Superior temporal gyrus (tissue), 1 donor: ENCODE data around the gene RHOH.

ENCODE experiments used
- DNase-seq: peaks from one replicate; pipeline ENCODE4 v3.0.0-alpha.2; 2016; ENCODE audit errors: extremely low spot score

Gene RHOH

DNA sequence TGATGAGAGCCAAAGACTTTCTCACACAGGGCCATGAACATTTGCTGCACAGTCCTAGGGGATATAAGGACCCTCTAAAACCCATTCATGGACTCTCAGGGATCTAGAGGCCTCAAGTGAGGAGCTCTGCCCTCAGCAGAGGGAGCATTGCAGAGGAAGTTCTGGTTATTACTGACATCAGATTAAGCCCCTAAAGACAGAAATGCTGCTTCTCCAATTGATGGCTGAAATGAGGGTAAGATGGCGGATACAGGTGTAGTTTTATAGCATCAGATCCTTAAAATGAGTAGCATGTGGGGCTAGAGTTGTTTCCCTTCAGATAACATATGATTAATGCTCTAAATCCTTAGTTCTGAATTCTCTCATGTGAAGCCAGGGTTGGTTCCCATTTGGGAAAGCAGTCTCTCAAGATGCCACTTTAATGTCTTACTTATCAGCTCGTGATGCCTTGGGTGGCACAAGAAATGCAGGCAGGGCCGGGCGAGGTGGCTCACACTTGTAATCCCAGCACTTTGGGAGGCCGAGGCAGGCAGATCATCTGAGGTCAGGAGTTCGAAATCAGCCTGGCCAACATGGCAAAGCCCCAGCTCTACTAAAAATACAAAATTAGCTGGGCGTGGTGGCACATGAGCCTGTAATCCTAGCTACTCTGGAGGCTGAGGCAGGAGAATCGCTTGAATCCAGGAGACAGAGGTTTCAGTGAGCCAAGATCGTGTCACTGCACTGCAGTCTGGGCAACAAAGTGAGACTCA, 7.9 kb downstream of the RHOH start:
- DNase-seq = no peak

DNA sequence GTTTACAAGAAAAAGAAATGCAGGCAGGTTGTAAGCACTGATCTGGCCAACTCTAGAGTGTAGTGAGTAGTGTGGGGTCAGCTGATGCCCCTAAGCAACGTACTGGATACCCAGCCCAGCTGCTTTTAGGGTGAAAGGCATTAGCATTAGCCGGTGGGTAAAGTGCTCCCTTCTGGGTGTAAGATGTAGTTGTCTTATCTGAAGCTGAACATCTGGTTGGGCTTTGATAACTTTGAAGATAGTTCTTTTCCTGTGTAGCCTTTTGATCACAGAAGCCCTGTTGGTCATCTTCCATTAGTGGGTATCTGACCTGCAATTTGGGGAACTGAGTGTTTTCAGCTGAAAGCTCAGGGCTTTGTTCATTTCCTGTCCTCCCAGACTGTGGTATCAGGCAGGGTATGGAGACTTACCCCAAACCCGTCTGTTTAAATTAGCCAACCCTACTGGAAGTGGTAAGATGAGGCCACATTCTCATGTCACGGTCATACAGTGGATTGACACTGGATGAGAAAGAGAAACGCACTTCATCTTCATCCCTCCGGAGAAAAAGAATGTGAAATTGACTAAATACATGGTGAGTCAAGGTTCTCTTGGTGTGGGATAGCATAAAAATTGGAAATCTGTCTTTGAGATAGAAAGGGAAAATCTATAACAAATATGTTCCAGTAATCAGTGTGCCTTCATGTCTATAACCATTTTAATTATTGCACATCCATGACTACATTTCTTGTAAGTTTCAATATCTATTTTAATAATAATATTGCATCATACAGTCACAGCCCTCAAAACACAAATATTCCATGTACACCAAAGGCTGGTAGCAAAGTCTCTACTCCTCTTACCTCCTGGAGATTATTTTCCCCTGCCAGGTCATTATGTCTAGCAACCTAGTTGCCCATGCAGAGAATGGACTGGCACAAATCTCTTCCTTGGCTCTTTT, 8.7 kb downstream of the RHOH start:
- DNase-seq = no peak

DNA sequence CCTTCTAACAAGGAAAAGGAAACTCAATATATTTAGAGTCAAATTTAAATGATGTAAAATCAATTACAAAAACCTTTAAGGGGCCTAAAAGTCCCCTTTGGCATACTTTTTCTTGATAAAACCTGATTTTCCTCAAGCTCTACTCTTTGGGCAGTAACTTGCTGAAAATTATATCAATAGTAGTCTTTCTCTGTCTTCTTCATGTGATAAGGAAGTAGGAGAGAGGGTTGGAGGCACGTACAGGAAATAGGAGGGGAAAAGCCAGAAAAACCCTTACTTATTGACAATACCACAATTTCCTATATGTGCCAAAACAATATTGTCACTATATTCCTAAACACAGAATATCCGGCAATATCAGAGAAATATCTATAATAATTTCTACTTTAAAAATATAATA, 9.6 kb downstream of the RHOH start:
- no peak for DNase-seq

DNA sequence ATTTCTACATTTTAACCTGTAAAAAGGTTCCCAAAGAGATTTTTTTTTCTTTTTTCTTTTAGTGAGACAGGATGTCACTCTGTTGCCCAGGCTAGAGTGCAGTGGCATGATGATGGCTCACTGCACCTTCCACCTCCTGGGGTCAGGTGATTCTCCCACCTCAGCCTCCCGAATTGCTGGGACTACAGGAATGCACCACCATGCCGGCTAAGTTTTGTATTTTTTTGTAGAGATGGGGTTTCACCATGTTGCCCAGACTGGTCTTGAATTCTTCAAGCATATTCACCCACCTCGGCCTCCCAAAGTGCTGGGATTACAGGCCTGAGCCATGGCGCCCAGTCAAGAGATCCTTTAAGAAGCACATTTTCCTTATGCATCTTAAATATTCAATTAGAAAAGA, 12.6 kb downstream of the RHOH start:
- no peak for DNase-seq

DNA sequence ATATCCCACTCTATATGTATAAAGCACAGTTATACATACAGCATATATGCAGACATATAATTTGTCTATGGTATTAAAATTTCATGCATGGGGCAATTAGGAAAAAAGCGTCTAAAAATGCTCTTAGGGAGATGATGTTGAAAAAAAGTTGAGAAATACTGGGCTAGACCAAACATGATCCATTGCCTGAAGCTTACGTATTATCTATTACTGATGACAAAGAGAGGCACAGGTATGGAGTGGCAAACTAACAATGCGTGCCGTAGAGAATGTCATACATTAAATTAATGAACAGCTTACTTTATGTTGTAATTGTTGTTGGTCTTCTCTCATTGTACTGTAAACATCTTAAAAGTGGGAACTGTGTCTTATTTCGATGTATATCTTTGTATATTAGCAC, 13.9 kb downstream of the RHOH start:
- DNase-seq = no peak

DNA sequence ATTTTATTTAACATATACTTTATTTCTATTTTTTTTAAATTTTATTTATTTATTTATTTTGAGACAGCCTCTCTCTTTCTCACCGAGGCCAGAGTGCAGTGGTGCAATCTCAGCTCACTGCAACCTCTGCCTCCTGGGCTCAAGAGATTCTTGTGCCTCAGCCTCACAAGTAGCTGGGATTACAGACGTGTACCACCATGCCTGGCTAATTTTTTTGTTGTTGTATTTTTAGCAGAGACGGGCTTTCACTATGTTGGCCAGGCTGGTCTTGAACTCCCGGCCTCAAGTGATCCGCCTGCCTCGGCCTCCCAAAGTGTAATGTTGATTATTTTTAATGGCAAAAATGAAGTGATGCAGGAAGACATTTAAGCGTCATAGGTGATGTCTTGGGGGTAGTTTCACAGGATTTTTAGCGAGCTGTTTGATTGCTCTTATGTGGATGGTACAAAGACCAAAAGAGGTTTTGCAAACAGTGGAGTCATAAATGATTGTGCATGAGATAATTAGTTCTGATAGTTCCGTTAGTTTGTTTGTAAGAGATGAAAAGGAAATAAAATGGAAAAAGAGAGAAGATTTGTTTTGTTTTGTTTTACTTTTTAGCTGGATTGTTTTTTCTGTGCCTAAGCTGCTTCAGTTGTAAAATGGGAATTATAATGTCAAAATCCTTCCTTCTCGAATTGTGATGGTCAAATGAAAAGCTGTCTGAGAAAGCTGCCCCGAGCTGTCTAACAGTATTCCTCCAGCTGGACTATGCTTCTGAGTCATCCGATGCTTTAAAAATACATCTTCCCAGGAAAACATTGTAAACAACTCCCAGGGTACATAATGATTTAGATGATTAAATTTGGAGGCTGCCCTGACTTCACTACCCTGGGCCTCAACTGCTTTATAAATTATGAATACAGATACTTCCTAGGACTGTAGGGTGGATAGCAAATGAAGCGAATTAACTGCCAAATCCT, 14.7 kb downstream of the RHOH start:
- DNase-seq = no peak

DNA sequence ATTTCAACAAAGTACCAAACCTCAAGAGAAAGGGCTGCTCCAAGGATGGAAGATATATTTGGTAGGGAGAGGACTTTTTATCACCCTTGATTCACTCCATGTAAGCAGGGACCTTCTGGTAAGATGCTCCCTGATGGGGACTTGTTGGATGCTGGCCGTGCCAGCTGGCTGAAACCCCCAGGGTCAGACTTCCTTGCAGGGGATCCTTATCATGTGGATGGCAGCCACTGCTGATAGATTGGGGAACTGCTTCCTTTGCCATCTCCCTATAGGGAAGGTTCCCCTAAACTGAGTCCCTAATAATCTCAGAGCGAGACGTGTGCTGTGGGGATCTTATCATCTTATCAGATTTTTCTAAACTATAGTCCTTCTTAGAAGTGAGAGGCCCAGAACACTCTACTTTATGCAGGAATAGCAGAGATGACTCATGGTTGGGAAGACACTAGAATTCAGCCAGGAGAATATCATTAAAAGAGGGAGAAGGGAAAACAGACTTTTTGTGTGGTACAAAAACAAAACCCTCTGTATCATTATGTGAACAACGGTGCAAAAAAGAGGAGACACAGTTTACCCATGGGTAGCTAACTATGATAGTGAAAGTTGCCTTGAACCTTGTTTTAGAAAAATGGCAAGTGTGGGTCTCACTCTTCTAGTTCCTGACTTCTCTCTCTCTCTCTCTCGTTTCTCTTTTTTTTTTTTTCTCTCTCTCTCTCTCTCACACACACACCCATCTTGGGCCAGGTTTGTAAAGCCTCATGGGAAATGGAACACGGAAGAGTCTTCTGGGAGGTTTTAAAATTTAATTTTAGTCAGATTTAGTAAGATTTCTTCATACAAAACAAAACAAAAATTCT, 16.1 kb downstream of the RHOH start:
- no peak for DNase-seq

DNA sequence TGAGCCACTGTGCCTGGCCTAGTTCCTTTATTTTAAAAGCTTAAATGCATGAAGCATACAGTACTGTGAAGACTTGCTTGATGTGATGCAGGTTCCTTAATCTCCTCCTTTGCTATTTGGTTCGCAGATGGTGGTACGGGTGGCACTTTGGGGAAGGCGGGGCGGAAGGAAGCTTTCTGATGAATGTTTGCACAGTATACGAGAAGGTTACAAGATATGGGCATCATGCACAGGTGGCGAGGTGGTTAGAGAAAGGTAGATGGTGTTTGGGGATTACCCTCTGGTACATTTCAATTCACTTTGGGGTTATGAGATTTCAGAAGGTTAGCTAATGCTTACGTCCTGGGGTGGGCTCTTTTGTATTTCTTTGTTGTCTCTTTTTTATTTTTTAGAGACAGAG, 17.2 kb downstream of the RHOH start:
- no peak for DNase-seq

DNA sequence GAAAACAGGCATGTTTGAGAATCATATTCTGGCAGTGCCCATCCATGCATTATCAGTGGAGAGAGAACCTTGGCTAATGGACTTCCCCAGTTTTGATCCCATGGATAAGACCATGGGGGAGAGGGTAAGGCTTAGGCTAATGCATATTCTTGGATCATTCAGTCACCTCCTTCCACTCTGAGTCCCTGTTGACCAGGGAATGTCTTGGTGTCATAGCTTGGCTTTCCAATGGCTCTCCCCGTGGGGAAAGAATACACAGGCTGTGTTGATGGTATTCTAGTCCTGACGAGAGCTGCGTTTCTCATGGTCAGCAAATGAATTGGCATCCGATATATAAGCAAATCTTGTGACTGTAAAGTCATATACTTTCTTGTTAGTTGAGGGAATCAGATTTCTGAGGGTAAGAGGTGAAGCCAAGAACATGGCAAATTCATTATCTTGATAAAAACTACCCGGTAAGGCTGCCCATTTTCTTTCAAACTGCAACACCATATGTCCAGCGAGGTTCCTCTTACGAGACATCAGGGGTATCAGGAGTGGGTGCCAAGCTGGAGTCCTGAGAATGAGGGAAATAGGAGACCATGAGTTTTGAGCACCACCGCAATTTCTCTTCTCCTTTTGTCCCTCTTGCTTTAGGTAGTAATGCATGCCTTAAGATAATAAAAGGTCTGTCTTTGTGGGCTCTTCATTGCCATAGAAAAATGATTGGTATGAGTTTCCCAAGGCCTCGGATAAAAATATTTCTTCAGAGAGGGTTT, 18.0 kb downstream of the RHOH start:
- no peak for DNase-seq

DNA sequence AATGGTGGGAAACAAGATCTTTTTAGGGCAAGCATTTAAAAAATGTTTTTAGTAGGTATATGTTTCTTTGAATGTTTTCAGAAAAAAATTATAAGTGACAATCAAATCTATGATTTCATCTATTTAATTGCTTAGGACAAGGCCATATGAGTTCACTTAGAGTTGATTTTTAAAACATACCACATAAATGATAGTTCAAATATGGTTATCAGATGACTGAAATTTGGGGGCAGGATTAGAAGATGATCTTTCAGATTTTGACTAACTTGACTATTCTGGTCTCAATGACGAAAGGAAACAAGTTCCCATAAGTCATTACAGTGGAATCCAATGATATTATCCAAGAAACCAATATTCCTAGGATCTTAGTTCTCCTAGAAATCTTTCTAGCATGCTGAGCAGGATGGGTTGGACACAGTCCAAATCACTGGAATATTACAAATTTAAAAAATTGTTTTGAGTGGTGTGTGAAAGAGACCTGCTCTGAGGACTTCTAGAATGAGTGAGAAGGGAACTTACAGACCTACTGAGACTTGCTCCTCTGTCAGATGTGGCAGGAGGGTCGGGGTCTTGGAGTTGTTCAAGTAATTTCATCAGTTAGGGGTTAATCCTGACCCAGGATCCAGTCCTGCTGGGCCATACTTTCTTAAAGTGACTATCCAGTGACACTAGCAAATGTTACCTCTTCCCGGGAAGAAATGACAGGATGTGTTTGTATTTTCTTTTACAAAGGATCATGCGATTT, 20.0 kb downstream of the RHOH start:
- DNase-seq = no peak

DNA sequence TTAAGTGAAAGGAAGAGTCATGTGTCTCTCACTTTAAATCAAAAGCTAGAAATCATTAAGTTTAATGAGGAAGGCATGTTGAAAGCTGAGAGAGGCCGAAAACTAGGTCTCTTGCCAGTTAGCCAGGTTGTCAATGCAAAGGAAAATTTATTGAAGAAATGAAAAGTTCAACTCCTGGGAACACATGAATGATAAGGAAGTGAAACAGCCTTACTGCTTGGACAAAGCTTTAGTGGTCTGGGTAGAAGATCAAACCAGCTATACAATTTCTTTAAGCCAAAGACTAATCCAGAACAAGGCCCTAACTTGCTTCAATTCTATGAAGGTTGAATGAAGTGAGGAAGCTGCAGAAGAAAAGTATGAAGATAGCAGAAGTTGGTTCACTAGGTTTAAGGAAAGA, 24.9 kb downstream of the RHOH start:
- no peak for DNase-seq

DNA sequence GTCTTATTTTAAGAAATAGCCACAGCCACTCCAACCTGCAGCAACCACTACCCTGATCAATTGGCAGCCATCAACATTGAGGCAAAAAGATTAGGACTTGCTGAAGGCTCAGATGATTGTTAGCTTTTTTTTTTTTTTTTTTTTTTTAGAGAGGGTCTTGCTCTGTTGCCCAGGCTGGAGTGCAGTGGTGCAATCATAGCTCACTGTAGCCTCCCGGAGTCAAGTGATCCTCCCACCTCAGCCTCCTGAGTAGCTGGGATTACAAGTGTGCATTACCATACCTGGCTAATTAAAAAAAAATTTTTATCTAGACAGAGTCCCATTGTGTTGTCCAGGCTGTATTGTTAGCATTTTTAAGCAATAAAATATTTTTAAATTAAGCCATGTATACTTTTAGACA, 26.5 kb downstream of the RHOH start:
- no peak for DNase-seq

DNA sequence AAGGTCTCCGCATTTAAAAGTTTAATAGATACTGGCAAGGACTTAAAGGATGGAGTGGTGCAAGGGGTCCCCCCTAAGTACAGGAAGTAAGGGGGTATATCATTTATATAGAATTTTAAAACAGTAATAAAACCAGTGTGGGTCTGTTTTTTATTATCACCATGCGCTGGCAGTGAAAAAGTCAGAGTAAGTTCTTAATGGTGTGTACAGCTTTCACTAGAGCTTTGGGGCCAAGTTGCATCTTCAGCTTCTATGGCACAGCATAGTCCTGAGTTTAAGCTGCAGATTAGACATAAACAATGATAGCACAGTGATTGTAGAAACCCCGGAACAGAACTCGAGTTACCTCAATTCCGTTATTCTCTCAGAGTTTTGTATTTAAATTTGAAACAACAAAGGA, 27.6 kb downstream of the RHOH start:
- no peak for DNase-seq

DNA sequence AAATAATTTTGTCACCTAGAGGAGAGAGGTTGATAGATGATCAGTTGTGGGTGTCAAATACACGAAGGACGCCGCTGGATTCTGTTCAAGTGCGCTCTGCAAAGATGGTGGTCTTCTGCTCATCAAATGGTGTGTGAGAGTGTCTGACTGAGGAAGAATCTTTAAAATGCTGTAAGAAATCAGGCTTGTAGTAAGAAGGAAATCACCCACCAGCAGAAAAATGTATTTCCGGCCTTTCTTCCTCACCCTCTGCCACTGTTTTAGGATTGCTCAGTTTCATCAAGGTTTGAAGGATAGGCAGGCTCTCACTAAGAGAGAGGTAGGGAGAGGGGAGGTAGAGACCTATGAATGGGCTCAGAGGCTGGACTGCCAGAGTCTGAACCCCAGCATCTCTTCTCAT, 28.7 kb downstream of the RHOH start:
- DNase-seq = no peak

DNA sequence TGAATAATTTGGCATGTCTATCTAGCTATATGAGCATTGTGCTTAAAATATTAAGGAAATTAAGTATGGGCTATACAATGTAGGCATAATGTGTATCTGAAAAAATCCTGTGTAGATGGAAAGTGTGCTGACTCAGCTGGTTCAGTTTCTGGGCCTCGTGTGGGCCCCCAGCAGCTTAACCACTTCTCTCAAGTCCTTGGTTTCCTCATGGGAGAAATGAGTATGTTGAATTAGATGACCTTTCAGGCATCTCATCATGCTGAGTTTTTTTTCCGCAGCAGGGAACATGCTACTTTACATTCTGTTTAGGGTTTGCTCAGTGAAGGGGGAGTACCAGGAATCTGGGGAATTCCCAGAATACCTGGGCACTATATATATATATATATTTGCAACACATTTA, 30.5 kb downstream of the RHOH start:
- DNase-seq = no peak

DNA sequence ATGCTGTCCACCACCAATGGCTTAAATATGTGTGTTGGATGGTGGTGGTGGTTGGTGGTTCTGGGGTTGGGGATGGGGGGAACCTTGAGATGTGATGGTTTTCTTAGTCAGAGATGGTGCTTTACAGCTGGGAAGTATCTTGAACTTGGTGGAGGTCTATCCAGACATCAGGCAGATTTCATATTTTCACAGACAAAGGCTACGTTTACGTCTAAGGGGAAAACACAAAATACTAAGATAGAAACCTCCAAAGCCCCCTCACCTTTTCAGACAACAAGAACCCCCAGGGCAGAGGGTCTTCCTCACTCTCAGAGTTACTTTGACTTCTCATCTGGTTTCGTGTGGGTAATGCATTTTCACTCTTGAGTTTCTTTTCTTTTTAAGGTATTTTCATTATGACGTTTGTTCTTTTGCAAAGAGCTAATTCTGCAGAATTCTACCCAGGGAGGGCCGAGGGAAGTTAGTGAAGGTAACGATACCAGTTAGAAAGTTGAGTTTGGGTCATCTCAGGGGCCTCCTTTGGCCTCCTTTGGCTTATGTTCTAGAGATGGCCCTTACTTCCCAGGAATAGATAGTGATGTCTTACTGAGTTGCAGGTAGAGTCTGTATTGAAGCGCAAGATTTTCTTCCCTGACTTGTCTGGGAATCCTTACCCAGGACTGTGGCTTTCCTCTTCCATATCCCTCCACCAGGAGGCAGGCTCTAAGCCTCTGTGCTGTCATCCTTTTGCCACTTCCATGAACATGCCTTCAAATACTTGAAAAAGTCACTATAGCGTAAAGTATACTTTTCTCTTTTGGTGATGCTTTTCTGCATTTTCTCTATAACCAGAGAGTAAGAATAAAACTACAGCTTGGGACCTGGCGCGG, 31.9 kb downstream of the RHOH start:
- no peak for DNase-seq

DNA sequence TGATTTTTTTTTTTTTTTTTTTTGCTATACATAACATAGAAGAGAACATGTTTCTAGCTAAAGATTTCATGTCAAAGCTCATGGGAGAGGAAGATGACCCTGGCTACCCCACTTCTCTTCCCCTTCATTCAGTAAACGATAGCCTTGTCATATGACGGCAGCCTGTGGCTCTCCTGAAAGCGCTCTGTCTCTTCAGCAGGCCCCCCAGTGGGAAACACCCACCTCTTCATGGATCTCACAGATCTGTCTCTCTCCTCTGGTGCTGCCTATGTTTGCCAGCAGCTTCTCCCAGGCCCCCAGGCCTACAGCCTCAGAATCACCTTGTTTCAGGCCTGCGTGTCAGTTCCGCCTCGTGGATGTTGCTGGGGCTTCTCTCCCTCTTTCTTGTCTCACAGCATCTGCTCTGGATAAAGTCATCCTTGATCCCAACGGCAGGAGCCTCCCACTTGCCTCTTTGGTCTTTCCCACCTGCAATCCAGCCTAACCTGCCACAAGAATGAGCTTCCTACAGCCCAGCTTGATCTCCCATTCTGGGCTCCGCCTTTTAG, 34.6 kb downstream of the RHOH start:
- no peak for DNase-seq

DNA sequence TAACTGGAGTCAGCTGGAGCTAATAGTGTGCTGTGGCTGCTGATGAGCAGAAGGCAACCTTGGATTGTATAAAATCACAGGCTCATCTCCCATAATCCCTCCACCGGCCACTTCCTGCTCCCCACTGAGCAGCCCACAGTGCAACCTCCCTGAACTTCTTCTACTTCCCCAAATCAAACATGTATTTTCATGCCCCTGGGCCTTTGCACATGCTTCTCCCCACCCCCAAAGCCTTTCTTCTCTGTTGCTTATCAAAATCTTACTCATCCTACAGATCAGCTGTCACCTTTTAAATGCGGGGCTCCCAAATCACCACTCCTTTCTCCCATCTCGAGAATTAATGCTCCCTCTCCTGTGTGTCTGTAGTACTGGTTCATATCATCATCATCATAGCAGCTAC, 35.8 kb downstream of the RHOH start:
- DNase-seq = no peak
